ENCODE results near the gene LRPAP1.

The LRPAP1 gene

DNA sequence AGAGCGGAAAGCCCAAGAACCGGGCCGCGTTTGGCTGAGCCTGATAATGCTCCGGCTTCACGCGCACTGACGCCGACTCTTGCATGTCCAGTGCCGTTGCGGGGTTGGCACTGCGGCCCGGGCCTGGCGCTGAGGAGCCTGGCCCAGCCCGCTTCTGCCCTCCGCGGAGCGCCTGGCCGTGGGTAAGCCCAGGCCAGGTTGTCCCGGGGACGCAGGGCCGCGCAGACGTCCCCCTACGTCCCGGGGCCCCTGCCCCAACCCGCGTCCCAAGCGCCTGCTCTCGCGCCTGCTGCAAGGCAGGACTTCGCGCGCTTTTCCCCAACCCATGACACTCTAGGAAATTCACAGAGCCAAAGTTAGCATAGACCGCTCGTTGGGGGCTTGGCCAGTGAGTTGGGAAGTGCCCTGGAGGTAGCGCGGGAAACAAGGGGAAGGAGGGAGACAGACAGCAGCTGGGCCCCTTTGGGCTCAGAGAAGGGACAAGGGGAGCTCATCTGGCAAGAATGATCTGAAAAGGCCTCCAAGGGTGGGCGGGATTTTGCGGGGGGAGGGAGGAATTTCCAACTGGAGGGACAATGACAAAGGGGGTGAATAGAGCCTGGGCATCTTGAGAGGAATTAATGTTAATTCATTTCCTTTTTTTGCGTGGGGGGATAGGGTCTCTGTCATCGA lies 665 bp upstream of the LRPAP1 start:
- no peak for DNase-seq (ENCODE audit: low read depth)

DNA sequence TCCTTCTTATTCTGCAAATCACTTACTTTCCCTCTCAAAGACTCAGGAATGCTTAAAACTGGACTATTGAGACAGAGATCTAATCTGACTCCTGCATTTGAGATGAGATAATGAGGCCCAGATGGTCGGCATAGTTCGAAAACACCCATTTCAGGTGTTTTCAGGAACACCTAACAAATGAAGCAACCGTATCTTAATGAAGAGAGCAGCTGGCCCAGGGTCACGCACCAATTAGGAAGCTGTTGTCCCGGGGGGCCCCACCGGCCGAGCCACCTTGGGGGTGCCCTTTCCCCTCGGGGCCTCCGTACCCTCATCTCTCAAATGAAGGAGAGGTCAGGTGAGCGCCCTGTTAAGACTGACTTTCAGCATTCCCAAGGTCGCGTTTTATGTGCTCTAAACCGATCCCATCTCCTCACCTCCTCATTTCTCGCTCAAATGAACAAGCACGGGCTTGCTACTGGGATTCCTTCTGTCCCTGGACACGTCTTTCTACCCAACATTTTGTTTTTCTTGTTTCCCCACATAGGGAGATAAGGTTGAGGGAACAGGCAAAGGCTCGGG lies 824 bp downstream of the LRPAP1 start:
- DNase-seq (ENCODE audit: low read depth): no peak

DNA sequence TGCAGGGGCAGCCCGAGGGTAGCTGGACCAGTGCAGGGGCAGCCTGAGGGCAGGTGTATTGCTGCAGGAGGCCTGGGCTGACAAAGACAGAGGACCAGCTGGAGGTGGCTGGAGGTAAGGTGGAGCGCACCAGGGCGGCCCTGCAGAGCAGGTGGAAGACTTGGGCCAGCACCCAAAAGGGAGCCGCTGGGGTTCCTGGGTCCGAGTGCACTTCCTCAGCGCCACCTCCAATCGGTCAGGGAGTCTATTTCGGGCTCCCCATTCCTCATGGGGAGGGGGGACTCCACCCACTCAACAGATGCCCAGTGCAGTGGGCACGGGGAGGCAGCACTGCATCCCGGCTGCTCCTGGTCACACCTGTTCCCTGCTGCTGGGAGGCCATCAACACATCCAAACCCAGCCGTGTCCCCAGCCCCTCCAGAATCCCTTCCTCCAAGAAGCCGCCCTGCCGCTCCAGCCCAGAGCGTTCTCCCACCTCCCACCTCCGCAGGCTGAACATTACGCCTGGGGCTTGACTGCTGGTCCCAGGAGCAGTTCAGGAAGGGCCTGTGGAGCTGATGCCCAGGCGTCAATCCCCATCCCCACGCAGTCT lies 1.5 kb downstream of the LRPAP1 start:
- DNase-seq (ENCODE audit: low read depth): no peak

DNA sequence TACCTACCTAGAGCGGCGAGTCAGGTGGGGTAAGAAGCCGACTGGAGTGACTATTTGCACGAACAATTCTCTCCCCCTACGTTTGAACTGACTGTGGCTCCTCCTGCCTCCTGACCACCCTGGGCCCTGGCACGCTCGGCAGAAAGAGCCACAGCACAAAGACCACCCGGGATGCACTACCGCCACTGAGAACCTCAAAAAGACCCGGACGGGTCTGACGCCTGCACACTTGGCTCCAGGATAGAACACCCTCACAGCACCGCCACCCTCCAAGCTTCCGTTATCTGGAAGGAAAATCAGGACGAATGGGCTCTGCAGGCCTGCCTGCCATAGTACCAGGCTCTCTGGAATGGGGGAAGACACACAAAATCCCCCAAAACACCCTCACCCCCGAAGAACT lies 2.2 kb downstream of the LRPAP1 start:
- DNase-seq (ENCODE audit: low read depth): no peak

DNA sequence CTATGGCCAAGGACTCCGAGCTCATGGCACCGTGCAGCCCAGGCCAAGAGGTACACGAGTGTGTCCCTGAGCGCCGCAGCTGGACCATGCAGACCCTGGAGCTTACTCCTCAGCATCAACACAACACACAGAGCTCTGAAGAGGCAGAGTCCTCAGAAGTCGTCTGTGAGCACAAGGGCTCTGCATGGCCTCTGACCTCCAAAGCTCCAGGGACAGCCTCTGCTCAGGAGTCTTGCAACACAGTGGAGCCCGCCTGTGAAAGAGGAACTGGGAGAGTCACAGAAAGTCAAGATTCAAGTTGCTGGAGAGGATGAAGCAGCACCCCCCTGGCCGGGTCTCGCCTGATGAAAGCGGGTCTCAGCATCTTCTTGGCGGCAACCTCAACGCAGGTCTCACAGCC lies 2.9 kb downstream of the LRPAP1 start:
- no peak for DNase-seq (ENCODE audit: low read depth)

DNA sequence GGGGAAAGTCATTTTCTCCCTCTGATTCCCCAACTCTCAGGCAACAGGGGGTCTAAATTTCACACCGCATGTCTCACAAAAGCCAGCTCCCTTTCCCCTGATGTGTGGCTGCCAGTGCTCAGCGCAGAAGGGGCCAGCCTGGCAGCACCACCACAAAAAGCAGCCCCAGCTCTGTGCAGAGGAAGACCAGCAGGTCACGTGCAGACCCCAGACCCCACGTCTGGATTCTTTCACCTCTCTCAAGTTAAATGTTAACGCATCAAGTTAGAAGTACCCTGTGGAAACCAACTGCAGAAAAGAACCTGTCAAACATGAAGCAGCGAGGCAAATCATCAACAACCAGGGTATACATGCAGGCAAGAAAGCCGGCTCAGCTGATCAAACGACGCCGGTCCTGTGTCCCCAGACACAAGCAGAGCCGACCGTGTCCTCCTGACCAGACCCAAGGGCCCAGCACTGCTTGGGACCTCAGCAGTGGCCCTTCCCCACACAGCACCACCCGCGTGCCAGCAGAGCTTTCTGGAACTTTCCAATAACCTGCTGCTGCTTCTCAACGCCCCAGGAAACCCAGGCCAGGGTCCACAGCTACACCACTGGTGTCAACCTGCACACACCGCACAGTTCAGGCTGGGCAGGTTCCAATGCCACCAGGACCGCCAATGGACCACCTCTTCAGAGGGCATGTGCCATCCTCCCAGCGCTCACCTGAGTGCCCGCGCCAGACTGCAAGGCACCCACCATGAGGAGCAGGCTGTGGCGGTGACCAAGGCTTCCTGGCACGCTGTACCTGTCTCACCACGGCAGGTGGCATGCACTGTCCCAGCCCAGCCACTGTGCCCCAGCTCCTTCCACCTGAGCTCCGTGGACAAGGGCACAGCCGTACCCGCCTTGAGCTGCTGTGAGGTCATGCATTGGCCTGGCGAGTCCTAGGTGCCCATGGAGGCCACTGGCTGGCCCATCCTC lies 4.0 kb downstream of the LRPAP1 start:
- no peak for DNase-seq (ENCODE audit: low read depth)

DNA sequence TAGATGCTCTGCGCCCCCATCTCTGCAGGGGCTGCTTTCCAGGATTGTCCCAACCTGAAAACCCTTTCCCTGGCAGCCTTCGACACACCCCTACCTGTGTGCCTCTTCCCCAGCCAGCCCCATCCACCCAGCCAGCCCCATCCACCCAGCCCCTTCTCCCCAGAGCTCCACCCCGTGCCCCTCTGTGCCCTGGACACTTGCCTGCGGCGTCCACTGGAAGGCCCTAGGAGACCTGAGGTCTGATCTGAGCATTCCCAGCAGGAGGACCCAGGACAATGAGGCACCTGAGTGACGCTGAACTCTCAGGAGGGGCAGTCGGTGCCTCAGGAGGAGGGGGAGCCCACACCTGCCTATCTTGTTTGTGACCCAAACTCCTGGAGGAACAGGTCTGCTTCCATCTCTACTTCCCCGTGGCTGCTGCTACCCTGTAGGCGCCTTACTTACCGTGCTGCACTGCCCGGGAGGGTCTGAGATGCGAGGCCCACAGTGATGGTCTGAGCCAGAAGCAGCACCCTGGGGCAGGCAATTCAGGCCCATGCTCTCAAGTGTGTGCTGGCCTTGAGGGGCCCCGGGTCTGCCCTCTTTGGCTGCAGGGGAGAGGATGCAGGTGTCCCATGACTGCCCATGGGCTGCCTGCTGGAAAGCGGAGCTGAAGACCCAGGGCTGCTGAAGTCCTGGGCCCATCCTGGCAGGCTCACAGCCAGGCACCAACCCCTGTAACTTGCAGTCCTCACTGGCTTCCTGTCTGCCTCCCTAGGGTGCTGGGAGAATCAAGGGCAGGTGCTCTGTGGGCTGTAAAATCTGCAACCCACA lies 4.9 kb downstream of the LRPAP1 start:
- no peak for DNase-seq (ENCODE audit: low read depth)

DNA sequence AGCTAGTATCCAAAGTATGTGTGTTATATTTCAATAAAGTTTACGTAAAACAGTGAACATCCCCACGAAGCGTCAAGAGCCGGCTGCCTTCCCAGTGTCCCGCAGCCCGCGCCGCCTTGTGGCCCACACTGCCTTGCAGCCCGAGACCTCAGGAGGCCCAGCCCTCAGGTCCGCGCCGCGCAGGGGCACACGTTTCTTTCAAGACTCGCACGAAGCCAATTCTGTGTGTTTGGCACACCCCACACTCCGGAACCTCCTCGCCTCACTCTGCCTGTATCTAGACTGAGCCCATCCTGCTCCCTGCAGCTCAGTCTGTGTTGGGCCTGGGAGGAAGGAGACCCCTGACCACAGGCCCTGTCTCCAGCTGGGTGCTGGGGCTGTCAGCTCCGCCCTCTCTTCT lies 5.8 kb downstream of the LRPAP1 start:
- DNase-seq (ENCODE audit: low read depth): no peak

DNA sequence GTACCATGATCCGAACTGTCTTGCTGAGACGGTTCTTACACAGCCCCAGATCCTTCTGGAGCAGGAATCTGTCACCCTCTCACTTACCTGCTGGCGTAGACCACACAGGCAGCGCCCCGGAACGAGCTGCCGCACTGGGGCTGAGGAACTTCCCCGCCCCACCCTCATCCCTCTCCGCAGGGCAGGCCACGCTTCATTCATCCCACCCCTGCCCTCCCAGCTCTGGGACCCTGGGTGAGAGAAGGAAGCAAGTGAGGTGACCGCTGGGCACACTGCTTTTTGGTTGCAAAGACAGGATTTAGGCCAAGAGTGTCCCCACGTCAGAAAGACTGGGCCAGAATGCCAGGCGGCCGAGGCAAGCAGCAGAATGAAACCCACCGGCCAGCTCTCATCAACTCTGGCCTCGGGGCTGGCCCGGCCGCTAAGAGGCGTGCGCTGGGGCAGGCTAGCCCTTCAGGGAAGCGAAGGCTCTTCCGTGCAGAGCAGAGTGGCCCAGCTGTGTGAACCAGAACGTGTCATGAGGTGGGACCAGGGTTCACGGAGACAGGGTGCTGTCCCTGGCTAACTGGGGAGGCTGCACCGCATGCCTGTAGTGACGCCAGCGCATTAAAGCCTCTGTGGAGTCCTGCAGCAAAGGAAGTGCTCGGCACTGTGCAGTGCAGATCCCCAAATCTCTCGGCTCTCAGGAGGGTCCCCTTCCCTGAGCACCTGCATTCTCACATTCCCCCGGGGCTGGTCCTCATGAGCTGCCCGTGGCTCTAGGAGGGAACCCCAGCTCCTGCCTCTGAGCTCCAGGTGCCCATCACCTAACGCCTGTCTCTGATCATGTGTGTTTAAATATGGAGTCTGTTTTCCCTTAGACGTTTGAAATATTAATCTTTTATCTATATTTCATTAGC lies 6.4 kb downstream of the LRPAP1 start:
- no peak for DNase-seq (ENCODE audit: low read depth)

DNA sequence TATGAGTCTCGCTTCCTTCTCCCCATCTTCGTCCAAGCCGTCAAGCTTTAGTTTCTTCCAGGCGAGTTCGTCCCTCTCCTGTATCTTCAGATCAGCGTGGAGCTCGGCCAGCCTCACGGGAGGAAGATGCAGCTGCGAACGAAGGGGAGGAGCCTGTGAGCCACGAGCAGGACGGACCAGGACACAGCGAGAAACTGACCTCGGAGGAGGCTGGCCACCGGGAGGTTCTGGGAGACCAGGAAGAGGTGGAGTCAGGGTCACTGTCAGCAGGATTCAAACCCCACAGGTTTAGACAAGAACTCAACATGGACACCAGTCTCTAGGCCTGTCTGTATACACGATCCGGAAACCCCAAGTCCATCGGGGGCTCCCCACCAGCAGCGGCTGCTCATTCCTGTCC lies 7.3 kb downstream of the LRPAP1 start:
- DNase-seq (ENCODE audit: low read depth): no peak

DNA sequence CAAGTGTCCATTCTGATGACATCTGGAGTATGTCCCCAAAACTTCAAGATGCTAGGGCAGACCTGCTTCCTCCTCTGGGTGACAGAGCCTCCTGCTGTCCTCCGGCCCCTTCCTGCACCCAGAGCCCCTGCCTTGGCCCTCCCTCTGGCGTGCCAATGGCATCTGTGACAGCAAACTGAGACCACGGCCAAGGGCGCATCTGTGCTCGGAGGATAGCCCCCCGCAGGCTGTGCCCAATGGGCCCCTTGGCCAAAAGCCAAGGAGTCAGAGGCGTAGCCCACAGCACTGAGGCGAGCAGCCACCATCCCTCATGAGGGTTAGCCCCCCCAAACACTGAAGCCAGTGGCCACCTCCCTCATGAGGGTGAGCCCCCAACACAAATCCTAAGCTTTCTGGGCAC lies 7.9 kb downstream of the LRPAP1 start:
- no peak for DNase-seq (ENCODE audit: low read depth)

DNA sequence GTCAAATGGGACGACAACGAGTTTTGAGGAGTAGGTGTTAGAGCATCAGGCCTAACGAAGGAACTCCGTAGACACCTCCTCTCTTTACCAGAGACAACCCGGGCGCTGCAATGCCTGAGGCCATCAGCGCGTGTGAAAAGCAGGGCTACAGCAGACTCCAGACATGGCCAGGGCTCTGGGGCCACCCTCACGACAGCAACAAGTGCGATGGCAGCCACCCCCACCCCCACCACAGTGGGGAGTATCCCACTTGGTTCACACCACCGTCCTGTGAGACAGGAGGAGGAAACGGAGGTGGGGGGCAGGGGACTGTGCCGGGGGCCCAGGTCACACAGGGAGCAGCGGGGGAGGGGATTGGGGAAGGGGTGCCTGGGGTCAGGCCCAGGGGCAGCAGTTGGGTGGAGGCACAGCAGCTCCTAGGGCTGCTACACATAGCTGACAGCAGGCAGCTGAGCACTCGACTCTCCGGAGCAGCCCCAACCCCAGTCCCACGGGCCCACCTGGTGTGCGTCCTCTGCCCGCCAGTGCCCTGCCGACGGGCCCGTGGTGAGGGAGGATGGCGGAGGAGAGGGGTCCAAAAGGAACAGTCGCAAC lies 8.5 kb downstream of the LRPAP1 start:
- DNase-seq (ENCODE audit: low read depth): no peak

DNA sequence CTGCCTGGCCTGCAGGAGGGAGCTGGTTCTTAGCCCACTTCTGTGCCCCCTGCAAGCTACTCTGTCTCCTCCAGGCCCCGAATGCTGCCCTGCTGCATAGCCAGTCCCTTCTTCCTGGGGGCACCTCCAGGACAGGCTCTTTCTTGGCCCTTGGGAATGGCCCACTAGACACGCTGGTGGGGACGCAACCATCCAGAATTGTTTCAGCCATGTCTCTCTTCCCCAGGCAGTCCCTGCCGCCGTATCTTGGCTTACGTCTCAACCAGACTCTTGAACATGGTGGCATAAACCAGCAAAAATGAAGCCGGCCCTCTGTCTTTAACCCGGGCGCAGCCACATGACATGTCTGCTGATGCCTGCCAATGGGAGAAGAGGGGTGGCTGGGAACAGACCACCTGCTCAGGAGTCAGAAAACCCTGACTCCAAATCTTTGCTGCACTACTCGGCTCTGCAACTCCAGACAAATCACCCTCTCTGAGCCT lies 9.0 kb downstream of the LRPAP1 start:
- DNase-seq (ENCODE audit: low read depth): no peak

DNA sequence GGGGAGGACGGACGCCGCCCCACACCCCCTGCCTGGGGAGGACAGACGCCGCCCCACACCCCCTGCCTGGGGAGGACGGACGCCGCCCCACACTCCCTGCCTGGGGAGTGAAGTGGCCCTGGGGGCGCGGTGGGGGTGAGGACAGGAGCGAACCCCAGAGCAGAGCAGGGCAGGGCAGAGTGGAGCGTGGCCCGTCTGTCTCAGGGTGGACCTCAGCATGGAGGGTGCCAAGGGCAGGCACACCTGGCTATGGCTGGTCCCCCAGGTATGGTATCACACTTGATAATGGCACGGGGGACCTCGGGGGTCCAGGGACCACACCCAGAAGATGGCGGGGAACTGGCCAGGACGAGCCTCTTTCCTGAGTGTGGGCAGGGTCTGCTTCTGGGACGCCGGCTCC lies 9.6 kb downstream of the LRPAP1 start:
- DNase-seq (ENCODE audit: low read depth): no peak

DNA sequence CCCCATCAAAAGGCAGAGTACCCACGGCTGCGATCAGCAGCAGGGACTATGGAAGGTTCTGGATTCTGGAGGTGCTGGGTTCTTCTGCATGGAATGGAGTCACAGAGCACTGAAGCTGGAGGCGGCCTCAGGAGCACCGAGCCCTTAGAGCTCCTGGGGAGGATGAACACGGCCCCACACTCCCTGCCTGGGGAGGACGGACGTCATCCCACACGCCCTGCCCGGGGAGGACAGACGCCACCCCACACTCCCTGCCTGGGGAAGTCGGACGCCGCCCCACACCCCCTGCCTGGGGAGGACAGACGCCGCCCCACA lies 9.9 kb downstream of the LRPAP1 start:
- no peak for DNase-seq (ENCODE audit: low read depth)

DNA sequence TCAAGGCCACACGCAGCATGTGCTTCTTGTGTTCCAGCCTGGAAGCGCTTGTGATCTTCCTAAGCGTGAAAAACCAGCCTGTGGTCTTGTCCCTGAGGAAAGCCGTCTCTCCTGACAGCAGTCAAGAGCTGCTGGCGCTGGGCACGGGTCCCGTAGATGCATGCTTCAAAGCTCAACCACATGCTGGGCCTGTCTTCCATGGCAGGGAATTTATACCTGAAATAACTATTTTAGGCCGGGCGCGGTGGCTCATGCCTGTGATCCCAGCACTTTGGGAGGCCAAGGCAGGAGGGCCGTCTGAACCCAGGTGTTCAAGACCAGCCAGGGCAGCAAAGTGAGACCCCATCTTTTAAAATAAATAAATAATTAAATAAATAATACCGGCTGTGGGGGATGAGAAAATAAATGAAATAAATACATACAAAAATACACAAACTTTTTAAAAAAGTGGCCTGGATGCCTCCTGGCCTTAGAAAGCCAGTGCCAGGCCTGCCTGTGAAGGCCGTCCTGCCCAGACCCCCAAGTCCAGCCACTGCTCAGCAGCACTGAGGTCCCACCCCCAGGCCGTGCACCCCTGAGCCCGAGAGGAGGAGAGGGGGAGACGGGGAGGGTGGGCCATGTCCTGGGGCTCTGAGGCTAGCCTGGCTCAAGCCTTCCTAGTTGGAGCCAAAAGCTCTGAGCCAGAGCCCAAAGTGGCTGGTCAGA lies 10.4 kb downstream of the LRPAP1 start:
- no peak for DNase-seq (ENCODE audit: low read depth)

DNA sequence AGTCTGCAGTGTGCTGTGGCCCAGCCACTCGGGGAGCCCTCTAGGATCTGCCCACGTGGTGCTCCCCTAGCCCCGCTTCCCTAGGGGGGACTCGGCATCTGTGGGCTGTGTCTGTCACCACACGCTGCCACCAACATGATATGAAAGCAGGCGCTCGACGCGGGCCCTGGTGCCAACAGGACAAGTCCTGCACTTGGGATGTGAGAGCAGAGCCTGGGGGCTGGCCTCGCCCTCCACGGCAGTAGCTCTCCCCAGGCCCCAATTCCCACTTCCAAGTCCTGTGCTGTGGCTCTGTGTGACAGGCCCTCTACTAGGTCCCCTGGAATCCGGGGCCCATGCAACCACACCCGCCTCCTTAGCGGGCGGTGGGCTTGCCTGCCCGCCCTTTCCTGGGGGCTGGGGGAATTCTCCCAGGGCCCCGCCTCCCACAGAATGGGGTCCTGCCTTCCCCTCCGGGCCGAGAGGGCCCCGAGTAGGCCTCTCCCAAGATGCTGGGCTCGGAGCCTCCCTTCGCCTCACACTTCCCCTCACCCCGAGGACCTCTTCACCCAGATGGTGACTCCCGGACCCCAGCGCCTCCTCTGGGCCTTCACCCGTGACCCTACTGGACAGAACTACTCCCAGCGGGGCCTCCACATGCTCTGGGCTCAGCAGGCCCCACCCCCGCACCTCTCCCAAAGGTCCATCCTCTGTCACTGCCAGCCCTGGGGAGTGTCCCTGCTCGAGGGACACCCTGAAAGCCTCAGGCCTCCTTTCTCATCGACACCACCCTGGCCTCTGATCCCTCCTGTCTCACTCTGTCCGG lies 11.2 kb downstream of the LRPAP1 start:
- no peak for DNase-seq (ENCODE audit: low read depth)

DNA sequence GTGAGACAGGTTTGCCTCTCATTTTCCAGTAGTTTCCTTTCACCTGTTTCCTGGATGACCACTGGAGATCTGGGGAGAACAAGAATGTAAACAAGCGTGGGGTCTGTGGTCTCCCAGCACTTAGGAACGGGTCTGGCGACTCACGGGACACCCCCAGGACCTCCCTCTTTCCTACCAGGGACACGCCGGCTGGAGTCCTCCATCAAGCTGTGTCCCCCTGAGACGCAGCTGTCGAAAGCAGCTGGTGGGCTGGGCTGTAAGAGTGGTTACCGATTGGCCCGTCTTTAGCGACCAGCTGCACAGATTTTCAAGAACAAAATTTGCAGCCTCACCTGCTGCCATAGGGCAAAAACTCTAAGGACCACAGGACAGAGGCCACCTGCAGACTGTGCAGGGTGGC lies 11.9 kb downstream of the LRPAP1 start:
- DNase-seq (ENCODE audit: low read depth): no peak
